ENCODE results near the gene PACSIN2. TPM values are rescaled to one million over a fixed set of nuclear protein-coding genes. Genes with fewer than 3 reads are reported as not detected.

The PACSIN2 gene
- total RNA-seq, 6 experiments from 2014 or later: 21.4 to 67.0 (median 47.1) TPM

- 97% methylated on average over 4 of the region's 4 CpGs for WGBS (ENCODE audit: insufficient coverage, low coverage, low lambda C conversion rate, missing lambda C conversion rate)
- H3K4me1 ChIP-seq: peaks cover 0 to 16% (median 3%) of the 10 kb centered on the region in 4 donors
- TF ChIP-seq, protein P1, sequence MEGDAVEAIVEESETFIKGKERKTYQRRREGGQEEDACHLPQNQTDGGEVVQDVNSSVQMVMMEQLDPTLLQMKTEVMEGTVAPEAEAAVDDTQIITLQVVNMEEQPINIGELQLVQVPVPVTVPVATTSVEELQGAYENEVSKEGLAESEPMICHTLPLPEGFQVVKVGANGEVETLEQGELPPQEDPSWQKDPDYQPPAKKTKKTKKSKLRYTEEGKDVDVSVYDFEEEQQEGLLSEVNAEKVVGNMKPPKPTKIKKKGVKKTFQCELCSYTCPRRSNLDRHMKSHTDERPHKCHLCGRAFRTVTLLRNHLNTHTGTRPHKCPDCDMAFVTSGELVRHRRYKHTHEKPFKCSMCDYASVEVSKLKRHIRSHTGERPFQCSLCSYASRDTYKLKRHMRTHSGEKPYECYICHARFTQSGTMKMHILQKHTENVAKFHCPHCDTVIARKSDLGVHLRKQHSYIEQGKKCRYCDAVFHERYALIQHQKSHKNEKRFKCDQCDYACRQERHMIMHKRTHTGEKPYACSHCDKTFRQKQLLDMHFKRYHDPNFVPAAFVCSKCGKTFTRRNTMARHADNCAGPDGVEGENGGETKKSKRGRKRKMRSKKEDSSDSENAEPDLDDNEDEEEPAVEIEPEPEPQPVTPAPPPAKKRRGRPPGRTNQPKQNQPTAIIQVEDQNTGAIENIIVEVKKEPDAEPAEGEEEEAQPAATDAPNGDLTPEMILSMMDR (IDR thresholded peaks at IDR 0.05): no peak
- no peak for TF ChIP-seq POLR2A (IDR thresholded peaks at IDR 0.05)
These were observed 82.8 kb downstream of the PACSIN2 start for GRCh38 chr22:42932197-42932519.

GRCh38 chr22:42931421-42932196 is 83.3 kb downstream of the PACSIN2 start:
- H3K36me3 ChIP-seq: no peaks in the 10 kb centered on the region
- intact Hi-C loops (cut with DNase I): no loop called here
- H3K4me3 ChIP-seq: no peak overlapping the region
- H3K27ac ChIP-seq: peak overlapping the region in 2 of 3 donors; percentile 14 to 37
- DNase-seq: no peak
- H3K27me3 ChIP-seq: no peaks in the 10 kb centered on the region
- peaks cover 0 to 16% (median 3%) of the 10 kb centered on the region in 4 donors for H3K4me1 ChIP-seq
- WGBS (ENCODE audit: insufficient coverage, low coverage, low lambda C conversion rate, missing lambda C conversion rate): 61% methylated on average over 10 of the region's 10 CpGs
- ATAC-seq: peak; percentile 20 to 43 (median 25)
- H3K9me3 ChIP-seq: no peaks in the 10 kb centered on the region
- TF ChIP-seq, protein P1 (IDR thresholded peaks at IDR 0.05): no peak
- TF ChIP-seq POLR2A (IDR thresholded peaks at IDR 0.05): no peak

More at GRCh38 chr22:42932197-42932519, 82.8 kb downstream of the PACSIN2 start:
- H3K4me3 ChIP-seq: no peak overlapping the region
- DNase-seq (no peak), ATAC-seq (no peak)
- H3K27me3 ChIP-seq: no peaks in the 10 kb centered on the region
- H3K27ac ChIP-seq: peak overlapping the region in 2 of 3 donors; percentile 10 to 14
- intact Hi-C loops (cut with DNase I): no loop called here
- no peaks in the 10 kb centered on the region for H3K36me3 ChIP-seq
- no peaks in the 10 kb centered on the region for H3K9me3 ChIP-seq

GRCh38 chr22:42930810-42931420 is 84.0 kb downstream of the PACSIN2 start:
- ATAC-seq: peak in 3 of 4 donors; percentile 3 to 10 (median 7)
- H3K4me1 ChIP-seq: peaks cover 0 to 16% (median 3%) of the 10 kb centered on the region in 4 donors

GRCh38 chr22:42929838-42930155 is 85.2 kb downstream of the PACSIN2 start:
- Histone ChIP-seq H3K4me3 (no peak overlapping the region), H3K4me1 (peaks cover 0 to 16% (median 3%) of the 10 kb centered on the region in 4 donors), H3K36me3 (no peaks in the 10 kb centered on the region), H3K27me3 (no peaks in the 10 kb centered on the region), H3K27ac (no peak overlapping the region), H3K9me3 (no peaks in the 10 kb centered on the region)
- TF ChIP-seq, protein P1 (IDR thresholded peaks at IDR 0.05): no peak
- no peak for TF ChIP-seq POLR2A (IDR thresholded peaks at IDR 0.05)
- WGBS (ENCODE audit: insufficient coverage, low coverage, low lambda C conversion rate, missing lambda C conversion rate): 36% methylated on average over 3 of the region's 6 CpGs
- peak in 2 of 4 donors; percentile 3 to 17 for ATAC-seq
- intact Hi-C loops (cut with DNase I): no loop called here
- no peak for DNase-seq

More at GRCh38 chr22:42930810-42931420, 84.0 kb downstream of the PACSIN2 start:
- H3K27ac ChIP-seq: peak overlapping the region in 2 of 3 donors; percentile 14 to 37
- H3K4me3 ChIP-seq: no peak overlapping the region
- no peak for DNase-seq
- H3K36me3 ChIP-seq: no peaks in the 10 kb centered on the region
- TF ChIP-seq, protein P1 (IDR thresholded peaks at IDR 0.05): no peak
- TF ChIP-seq POLR2A (IDR thresholded peaks at IDR 0.05): no peak
- no peaks in the 10 kb centered on the region for H3K27me3 ChIP-seq
- no peaks in the 10 kb centered on the region for H3K9me3 ChIP-seq
- intact Hi-C loops (cut with DNase I): no loop called here
- 66% methylated on average over 6 of the region's 9 CpGs for WGBS (ENCODE audit: insufficient coverage, low coverage, low lambda C conversion rate, missing lambda C conversion rate)
